GM12878 (cell line): ENCODE data around the gene CFAP90. TPM values are rescaled to one million over a fixed set of nuclear protein-coding genes. Genes with fewer than 3 reads are reported as not detected.

Source experiments
- ATAC-seq: fragments of 200-7000 bp; cut with Tn5 transposase; 3 replicates; pipeline ENCODE4 v1.9.1; 2020; ENCODE audit warnings: mild to moderate bottlenecking, moderate library complexity
- BruUV-seq: library from RNA; stranded (reverse); fragments of 400-500 nt; replicated peaks from 2 replicates; lab custom pipeline; 2021; lab: Mats Ljungman, UMichigan
- CTCF ChIA-PET: fragments of 300-600 bp; sonication (Branson Sonifier 250); formaldehyde crosslinking; extraction: SDS; loops from one replicate; lab custom pipeline; 2021; ENCODE audit warnings: inconsistent platforms; lab: Yijun Ruan, JAX
- POLR2A ChIA-PET: fragments of 350-600 bp; formaldehyde crosslinking; extraction: SDS; loops from one replicate; lab custom pipeline; 2021; ENCODE audit warnings: inconsistent platforms; lab: Charles Lee
- RAD21 ChIA-PET: fragments of 300-600 bp; sonication (Branson Sonifier 250); formaldehyde crosslinking; loops from one replicate; lab custom pipeline; 2023; ENCODE audit warnings: antibody characterized with exemption; ENCODE audit not compliant: unreplicated experiment; lab: Charles Lee
- SMC1A ChIA-PET: fragments of 300-600 bp; sonication (Branson Sonifier 250); formaldehyde crosslinking; loops from one replicate; lab custom pipeline; 2023; ENCODE audit not compliant: unreplicated experiment, uncharacterized antibody; lab: Charles Lee
- DNase-seq: peaks from one replicate; pipeline ENCODE4 v3.0.0-alpha.2; 2011; ENCODE audit warnings: low read depth, low spot score
- FAIRE-seq: peaks from 3 replicates; lab custom pipeline; 2011; peaks lifted over from hg19 to GRCh38; lab: Jason Lieb, UNC
- H2AFZ ChIP-seq: 2 replicates; pipeline ENCODE4 v1.6.0; 2011; ENCODE audit warnings: low read depth, low read length, control low read depth; ENCODE audit not compliant: control insufficient read depth
- H3K27ac ChIP-seq: 2 replicates; pipeline ENCODE4 v1.5.1; 2011; ENCODE audit warnings: control low read depth; ENCODE audit not compliant: control insufficient read depth, insufficient read depth
- H3K27me3 ChIP-seq, 2 experiments: replicated peaks in 1 of 2; 2 replicates each; pipeline versions ENCODE4 v1.6.0 to v1.6.1; 2011; ENCODE audit warnings: low read length in 1 of 2; ENCODE audit not compliant: control insufficient read depth in 2 of 2, insufficient read depth in 2 of 2
- H3K36me3 ChIP-seq, 2 experiments: 2 replicates each; pipeline ENCODE4 v1.5.1; 2011; ENCODE audit warnings: low read length in 1 of 2; ENCODE audit not compliant: control insufficient read depth in 2 of 2, insufficient read depth in 2 of 2
- H3K4me1 ChIP-seq: 2 replicates; pipeline ENCODE4 v1.6.1; 2011; ENCODE audit warnings: mild to moderate bottlenecking, low read length, moderate library complexity, mixed read lengths; ENCODE audit not compliant: control insufficient read depth, insufficient read depth
- H3K4me2 ChIP-seq: 2 replicates; pipeline ENCODE4 v1.6.0; 2011; ENCODE audit warnings: control low read depth; ENCODE audit not compliant: control insufficient read depth, insufficient read depth
- H3K4me3 ChIP-seq: fragments of 200-600 bp; sonication (generic); 2 replicates; pipeline ENCODE4 v1.5.1; 2016
- H3K79me2 ChIP-seq: 2 replicates; pipeline ENCODE4 v1.6.0; 2011; ENCODE audit warnings: low read length; ENCODE audit not compliant: control insufficient read depth, insufficient read depth
- H3K9ac ChIP-seq: 2 replicates; pipeline ENCODE4 v1.8.0; 2011; ENCODE audit warnings: low read length, control low read depth, mixed read lengths; ENCODE audit not compliant: control insufficient read depth, insufficient read depth
- H3K9me3 ChIP-seq: replicated peaks from 3 replicates; pipeline ENCODE4 v1.5.1; 2011; ENCODE audit warnings: mild to moderate bottlenecking, low read length; ENCODE audit not compliant: control insufficient read depth, insufficient read depth
- H4K20me1 ChIP-seq: 2 replicates; pipeline ENCODE4 v1.6.0; 2011; ENCODE audit not compliant: control insufficient read depth, insufficient read depth
- JUND ChIP-seq: IDR thresholded peaks from 2 replicates; pipeline ENCODE4 v1.6.1; 2012; ENCODE audit warnings: low read depth, mild to moderate bottlenecking, low read length, improper control_type of control experiment, moderate library complexity
- POLR2AphosphoS5 ChIP-seq: IDR thresholded peaks from 2 replicates; pipeline ENCODE4 v1.6.1; 2011; ENCODE audit warnings: mild to moderate bottlenecking, low read length, inconsistent platforms
- SP1 ChIP-seq: IDR thresholded peaks from one replicate; pipeline ENCODE4 v1.6.1; 2011; ENCODE audit warnings: low read depth, low read length
- SREBF2 ChIP-seq: IDR thresholded peaks from 2 replicates; pipeline ENCODE4 v1.6.1; 2012; ENCODE audit warnings: mild to moderate bottlenecking, low read length
- WRNIP1 ChIP-seq: IDR thresholded peaks from 2 replicates; pipeline ENCODE4 v1.6.1; 2011; ENCODE audit warnings: low read depth, low read length, improper control_type of control experiment, borderline replicate concordance
- WGBS: methylation state at CpG from one replicate; pipeline ENCODE4 v1.1.6; 2016; ENCODE audit warnings: low lambda C conversion rate; ENCODE audit not compliant: insufficient replicate concordance, insufficient coverage; ENCODE audit errors: missing lambda C conversion rate; 5-methylcytosine and 5-hydroxymethylcytosine counted together
- in situ Hi-C: fragments of 300-500 bp; cut with MboI; formaldehyde crosslinking; loops from 9 replicates; pipeline ENCODE4 v1.14.3; 2018; ENCODE audit warnings: mixed read lengths
- intact Hi-C: fragments of 100-400 bp; cut with micrococcal nuclease; formaldehyde crosslinking; loops from one replicate; pipeline ENCODE4 v1.14.2; 2022; ENCODE audit not compliant: unreplicated experiment
- polyA plus RNA-seq, 11 experiments: library from polyadenylated mRNA; depleted of rRNA in 4 of 11; unstranded in 6 of 11; stranded (reverse) in 5 of 11; fragments of >200 nt; fragmentation: Nextera tagmentation in 4 of 11; fragmentation: Illumina TruSeq in 1 of 11; extraction: Ambion mirVana in 4 of 11; extraction: Trizol in 1 of 11; gene quantifications; 1 replicate in 1 of 11; 2 replicates in 10 of 11; pipeline versions ENCODE4 v1.2.1 to v1.2.3, GENCODE V29; 2011 to 2016; ENCODE audit warnings: inconsistent platforms in 2 of 11, missing spikeins in 2 of 11, low read depth in 1 of 11
- total RNA-seq, 4 experiments: library from RNA; depleted of rRNA in 3 of 4; stranded (reverse); fragments of >200 nt in 3 of 4; fragmentation: Illumina TruSeq in 1 of 4; extraction: Trizol in 1 of 4; gene quantifications; 2 replicates each; pipeline versions ENCODE4 v1.2.1 to v1.2.3, GENCODE V29; 2013 to 2021
- TF ChIP-seq, protein P1 (sequence below): IDR thresholded peaks from 2 replicates; pipeline ENCODE4 v1.6.1; 2011; ENCODE audit warnings: borderline replicate concordance, low read depth, mild to moderate bottlenecking, moderate library complexity, mixed read lengths, low read length; ENCODE audit not compliant: insufficient read depth; ENCODE audit errors: extremely low read length
- TF ChIP-seq, protein P2 (sequence below): IDR thresholded peaks from 2 replicates; pipeline ENCODE4 v1.6.1; 2012; ENCODE audit warnings: low read depth, low read length, improper control_type of control experiment

Gene CFAP90
- total and polyA plus RNA-seq, 10 of the 15 experiments (the other 5 are each of a cell fraction or from before 2014, with no cell fraction given), result not detected

DNA sequence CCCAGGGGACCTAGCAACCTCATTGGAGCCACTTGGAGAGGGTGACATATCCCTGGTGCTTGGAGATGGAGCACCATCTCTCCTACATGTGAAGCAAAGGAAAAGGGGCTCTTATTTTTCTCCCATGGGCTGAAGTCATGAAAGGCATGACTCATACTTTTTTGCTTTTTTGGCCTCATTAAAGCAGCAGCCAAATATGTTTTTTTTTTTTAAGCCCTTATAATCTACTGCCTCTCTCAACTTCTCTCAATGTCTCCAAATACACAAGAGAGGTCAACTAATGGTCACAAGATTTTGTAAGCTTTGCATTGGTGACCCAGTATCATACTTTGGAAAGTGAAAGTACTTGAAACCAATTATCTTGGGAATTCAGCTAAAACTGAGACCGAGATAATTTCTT, 1.6 kb upstream of the CFAP90 start:
- no peaks in the 10 kb centered on the region for H3K79me2 ChIP-seq
- H3K4me1 ChIP-seq, result no peaks in the 10 kb centered on the region
- ChIA-PET POLR2A (no interaction called here), SMC1A (interaction anchor here (0.7 kb wide), 1 partner anchor 8 kb away, joined by 3 read pairs; no protein-coding TSS in a partner anchor), CTCF (no interaction called here), RAD21 (no interaction called here)
- H4K20me1 ChIP-seq, result no peaks in the 10 kb centered on the region
- in situ Hi-C loops, result no loop called here
- peak; percentile 24; the same call in 2 of the 3 replicates for ATAC-seq
- 0% methylated on average over 1 of the region's 1 CpG for WGBS
- no peak for FAIRE-seq
- no peak overlapping the region for H3K4me3 ChIP-seq
- no peaks in the 10 kb centered on the region; a peak in 1 of 4 replicates for H3K36me3 ChIP-seq
- BruUV-seq, result no TSS peak
- no peak overlapping the region for H3K4me2 ChIP-seq
- no peaks in the 10 kb centered on the region; the same call in 2 of the 3 replicates for H3K9me3 ChIP-seq
- no peak overlapping the region for H3K9ac ChIP-seq
- H3K27me3 ChIP-seq, result peaks cover 6 to 9% of the 10 kb centered on the region in 2 experiments; a peak in 3 of 4 replicates
- DNase-seq, result no peak
- intact Hi-C loops, result no loop called here
- TF ChIP-seq POLR2AphosphoS5, result no peak
- no peak for TF ChIP-seq SP1
- TF ChIP-seq, protein P1, sequence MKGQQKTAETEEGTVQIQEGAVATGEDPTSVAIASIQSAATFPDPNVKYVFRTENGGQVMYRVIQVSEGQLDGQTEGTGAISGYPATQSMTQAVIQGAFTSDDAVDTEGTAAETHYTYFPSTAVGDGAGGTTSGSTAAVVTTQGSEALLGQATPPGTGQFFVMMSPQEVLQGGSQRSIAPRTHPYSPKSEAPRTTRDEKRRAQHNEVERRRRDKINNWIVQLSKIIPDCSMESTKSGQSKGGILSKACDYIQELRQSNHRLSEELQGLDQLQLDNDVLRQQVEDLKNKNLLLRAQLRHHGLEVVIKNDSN, result no peak
- TF ChIP-seq WRNIP1, result no peak
- TF ChIP-seq, protein P2, sequence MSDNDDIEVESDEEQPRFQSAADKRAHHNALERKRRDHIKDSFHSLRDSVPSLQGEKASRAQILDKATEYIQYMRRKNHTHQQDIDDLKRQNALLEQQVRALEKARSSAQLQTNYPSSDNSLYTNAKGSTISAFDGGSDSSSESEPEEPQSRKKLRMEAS, result no peak
- no peak for TF ChIP-seq JUND
- no peak for TF ChIP-seq SREBF2
- TF ChIP-seq, all 136 proteins: peak for 0
- Histone ChIP-seq H2AFZ (no peak overlapping the region), H3K27ac (no peak overlapping the region)
